ENCODE measurements around the gene ARSB. TPM values are rescaled to one million over a fixed set of nuclear protein-coding genes. Genes with fewer than 3 reads are reported as not detected.

The ARSB gene
- total RNA-seq, 3 donors from 2014 or later, result 9.8 to 17.6 (median 10.0) TPM

- intact Hi-C loops (cut with DNase I; ENCODE audit: low total_unique reads), result no loop called here
- H3K27ac ChIP-seq, result peak overlapping the region in 1 of 2 donors; percentile 41
- no peaks in the 10 kb centered on the region for H3K4me1 ChIP-seq
Measured at GRCh38 chr5:78895616-78896015, 89.5 kb downstream of the ARSB start.

GRCh38 chr5:78893940-78894677 lies 91.0 kb downstream of the ARSB start:
- intact Hi-C loops (cut with DNase I; ENCODE audit: low total_unique reads), result loop anchor here (5.0 kb wide), 1 partner anchor 302 kb away; no protein-coding TSS in a partner anchor
- no peak for TF ChIP-seq CTCF (IDR thresholded peaks at IDR 0.05)
- TF ChIP-seq POLR2A (IDR thresholded peaks at IDR 0.05), result no peak
- TF ChIP-seq POLR2AphosphoS5 (IDR thresholded peaks at IDR 0.05), result no peak

More at GRCh38 chr5:78895616-78896015, 89.5 kb downstream of the ARSB start:
- TF ChIP-seq CTCF (IDR thresholded peaks at IDR 0.05) (no peak), POLR2A (IDR thresholded peaks at IDR 0.05) (no peak), POLR2AphosphoS5 (IDR thresholded peaks at IDR 0.05) (no peak)
- peaks cover 3 to 16% of the 10 kb centered on the region in 2 donors for H3K9me3 ChIP-seq
- DNase-seq (ENCODE audit: low spot score in 2 of 2), result no peak
- H3K4me3 ChIP-seq, result no peak overlapping the region
- H3K36me3 ChIP-seq, result no peaks in the 10 kb centered on the region
- no peaks in the 10 kb centered on the region for H3K27me3 ChIP-seq

GRCh38 chr5:78890667-78891379 lies 94.3 kb downstream of the ARSB start:
- H3K27me3 ChIP-seq, result no peaks in the 10 kb centered on the region
- H3K9me3 ChIP-seq, result no peaks in the 10 kb centered on the region
- no peak overlapping the region for H3K4me3 ChIP-seq
- intact Hi-C loops (cut with DNase I; ENCODE audit: low total_unique reads), result loop anchor here (5.0 kb wide), 1 partner anchor 299 kb away; no protein-coding TSS in a partner anchor
- DNase-seq (ENCODE audit: low spot score in 2 of 2), result no peak
- TF ChIP-seq POLR2A (IDR thresholded peaks at IDR 0.05), result no peak
- TF ChIP-seq CTCF (IDR thresholded peaks at IDR 0.05), result no peak
- TF ChIP-seq POLR2AphosphoS5 (IDR thresholded peaks at IDR 0.05), result no peak
- H3K27ac ChIP-seq, result no peak overlapping the region
- no peaks in the 10 kb centered on the region for H3K36me3 ChIP-seq
- no peaks in the 10 kb centered on the region for H3K4me1 ChIP-seq

More at GRCh38 chr5:78893940-78894677, 91.0 kb downstream of the ARSB start:
- no peaks in the 10 kb centered on the region for H3K27me3 ChIP-seq
- no peak overlapping the region for H3K4me3 ChIP-seq
- no peaks in the 10 kb centered on the region for H3K36me3 ChIP-seq
- peaks cover 3 to 8% of the 10 kb centered on the region in 2 donors for H3K9me3 ChIP-seq
- H3K27ac ChIP-seq, result no peak overlapping the region
- H3K4me1 ChIP-seq, result no peaks in the 10 kb centered on the region
- DNase-seq (ENCODE audit: low spot score in 2 of 2), result no peak

- no peak overlapping the region for H3K27ac ChIP-seq
- no peak for DNase-seq (ENCODE audit: low spot score in 2 of 2)
- H3K36me3 ChIP-seq, result no peaks in the 10 kb centered on the region
- H3K27me3 ChIP-seq, result no peaks in the 10 kb centered on the region
- H3K4me3 ChIP-seq, result no peak overlapping the region
- no peaks in the 10 kb centered on the region for H3K9me3 ChIP-seq
- intact Hi-C loops (cut with DNase I; ENCODE audit: low total_unique reads), result loop anchor here (5.0 kb wide), 1 partner anchor 297 kb away; no protein-coding TSS in a partner anchor
- no peaks in the 10 kb centered on the region for H3K4me1 ChIP-seq
- TF ChIP-seq POLR2A (IDR thresholded peaks at IDR 0.05) (no peak), CTCF (IDR thresholded peaks at IDR 0.05) (no peak), POLR2AphosphoS5 (IDR thresholded peaks at IDR 0.05) (no peak)
Measured at GRCh38 chr5:78889369-78890140, 95.6 kb downstream of the ARSB start.

All from breast epithelium (tissue), 4 donors.